B cell (primary cell): Measurements from ENCODE around the gene DKC1. TPM values are rescaled to one million over a fixed set of nuclear protein-coding genes. Genes with fewer than 3 reads are reported as not detected.
A peak's percentile ranks its signal among the peaks of the same experiment; 100 is the strongest.

Experiments
- ATAC-seq: fragments of 200-7000 bp; cut with Tn5 transposase; one replicate; pipeline ENCODE4 v1.10.0; 2021; ENCODE audit warnings: low read depth, mild to moderate bottlenecking, moderate number of reproducible peaks, moderate library complexity
- CTCF ChIA-PET: fragments of 350-600 bp; sonication (Branson Sonifier 250); formaldehyde crosslinking; loops from one replicate; lab custom pipeline; 2021; ENCODE audit warnings: antibody characterized with exemption, inconsistent platforms; lab: Charles Lee
- POLR2A ChIA-PET: fragments of 350-600 bp; sonication (Branson Sonifier 250); formaldehyde crosslinking; loops from one replicate; lab custom pipeline; 2021; ENCODE audit warnings: antibody characterized with exemption; lab: Charles Lee
- DNase-seq: peaks from one replicate; pipeline ENCODE4 v3.0.0; 2013
- H2AFZ ChIP-seq: 2 replicates; pipeline ENCODE4 v1.6.1; 2012; ENCODE audit warnings: mild to moderate bottlenecking, low read depth, low read length; ENCODE audit not compliant: insufficient read depth, poor library complexity, severe bottlenecking
- H3K27ac ChIP-seq, 2 donors: 1 replicate in 1 of 2; 2 replicates in 1 of 2; pipeline ENCODE4 v1.5.1; 2012 to 2013; ENCODE audit warnings: low read length in 2 of 2, mild to moderate bottlenecking in 2 of 2, moderate library complexity in 1 of 2
- H3K27me3 ChIP-seq, 4 experiments: fragments of 200-600 bp in 1 of 4; sonication (generic) in 1 of 4; replicated peaks in 1 of 4; 1 replicate in 2 of 4; 2 replicates in 2 of 4; pipeline versions ENCODE4 v1.6.1 to v1.7.0; 2013 to 2016; ENCODE audit warnings: low read length in 3 of 4, mild to moderate bottlenecking in 2 of 4, mixed read lengths in 1 of 4, moderate library complexity in 1 of 4; ENCODE audit not compliant: insufficient read depth in 4 of 4, control insufficient read depth in 3 of 4; ENCODE audit errors: control extremely low read depth in 1 of 4
- H3K36me3 ChIP-seq, 2 experiments: replicated peaks in 1 of 2; 1 replicate in 1 of 2; 2 replicates in 1 of 2; pipeline versions ENCODE4 v1.6.1 to v1.7.1; 2013; ENCODE audit warnings: low read length in 1 of 2; ENCODE audit not compliant: insufficient read depth in 2 of 2, control insufficient read depth in 1 of 2; ENCODE audit errors: control extremely low read depth in 1 of 2, extremely low read depth in 1 of 2
- H3K4me1 ChIP-seq, 2 donors: fragments of 200-600 bp in 1 of 2; sonication (generic) in 1 of 2; 1 replicate in 1 of 2; 2 replicates in 1 of 2; pipeline versions ENCODE4 v1.5.1 to v1.6.1; 2013 to 2017; ENCODE audit warnings: low read length in 2 of 2; ENCODE audit not compliant: control insufficient read depth in 2 of 2, insufficient read depth in 2 of 2
- H3K4me2 ChIP-seq: replicated peaks from 2 replicates; pipeline ENCODE3; 2012; ENCODE audit warnings: mild to moderate bottlenecking, low read depth, low read length; ENCODE audit not compliant: poor library complexity, severe bottlenecking
- H3K4me3 ChIP-seq, 5 experiments: fragments of 200-600 bp in 1 of 5; sonication (generic) in 1 of 5; 1 replicate in 3 of 5; 2 replicates in 2 of 5; pipeline versions ENCODE4 v1.5.1 to v1.7.0; 2011 to 2016; ENCODE audit warnings: low read length in 4 of 5, mild to moderate bottlenecking in 4 of 5, low read depth in 2 of 5, control low read depth in 1 of 5, moderate library complexity in 1 of 5; ENCODE audit not compliant: insufficient read depth in 1 of 5; ENCODE audit errors: control extremely low read depth in 1 of 5, extremely low read depth in 1 of 5
- H3K79me2 ChIP-seq: fragments of 200-600 bp; sonication (generic); one replicate; pipeline ENCODE4 v1.6.0; 2016; ENCODE audit warnings: low read length; ENCODE audit not compliant: control insufficient read depth, insufficient read depth
- H3K9ac ChIP-seq: fragments of 200-600 bp; sonication (generic); 2 replicates; pipeline ENCODE4 v1.6.1; 2017; ENCODE audit warnings: mild to moderate bottlenecking, low read length, moderate library complexity
- H3K9me3 ChIP-seq, 3 donors: one replicate each; pipeline versions ENCODE4 v1.6.1 to v1.7.1; 2013; ENCODE audit warnings: low read length in 2 of 3; ENCODE audit not compliant: control insufficient read depth in 2 of 3, insufficient read depth in 1 of 3; ENCODE audit errors: control extremely low read depth in 1 of 3
- H4K20me1 ChIP-seq: 2 replicates; pipeline ENCODE4 v1.6.0; 2012; ENCODE audit warnings: mild to moderate bottlenecking, low read length; ENCODE audit not compliant: insufficient read depth, control insufficient read depth, poor library complexity, severe bottlenecking
- H3K27ac Mint-ChIP-seq: one replicate; pipeline ENCODE4 v1.8.0; 2021; ENCODE audit warnings: mixed read lengths
- H3K27me3 Mint-ChIP-seq: one replicate; pipeline ENCODE4 v1.8.0; 2021; ENCODE audit warnings: mixed read lengths
- H3K4me1 Mint-ChIP-seq: one replicate; pipeline ENCODE4 v1.8.0; 2021; ENCODE audit warnings: mixed read lengths
- H3K4me3 Mint-ChIP-seq: one replicate; pipeline ENCODE4 v1.8.0; 2021; ENCODE audit warnings: mixed read lengths
- H3K9me3 Mint-ChIP-seq: one replicate; pipeline ENCODE4 v1.8.0; 2022; ENCODE audit warnings: mixed read lengths; ENCODE audit not compliant: insufficient read depth
- CTCF ChIP-seq: fragments of 200-600 bp; IDR thresholded peaks from one replicate; pipeline ENCODE4 v1.8.0; 2022; ENCODE audit warnings: antibody characterized with exemption, mild to moderate bottlenecking
- EZH2 ChIP-seq: IDR thresholded peaks from 2 replicates; pipeline ENCODE4 v1.6.1; 2012; ENCODE audit warnings: borderline replicate concordance, low read depth, mild to moderate bottlenecking, moderate library complexity, low read length; ENCODE audit not compliant: insufficient read depth, poor library complexity, severe bottlenecking
- WGBS: methylation state at CpG from one replicate; pipeline ENCODE4 v1.1.5; 2013; ENCODE audit warnings: missing lambda C conversion rate; ENCODE audit not compliant: insufficient coverage; 5-methylcytosine and 5-hydroxymethylcytosine counted together
- intact Hi-C: fragments of 100-400 bp; cut with micrococcal nuclease; formaldehyde crosslinking; loops from one replicate; pipeline ENCODE4 v1.10.0; 2022
- polyA plus RNA-seq: library from polyadenylated mRNA; depleted of rRNA; stranded (reverse); fragments of >200 nt; gene quantifications from 2 replicates; pipeline ENCODE4 v1.2.3, GENCODE V29; 2012
- total RNA-seq, 2 donors: library from RNA; stranded (reverse); fragments of 120-200 nt in 1 of 2; gene quantifications; 1 replicate in 1 of 2; 2 replicates in 1 of 2; pipeline versions ENCODE4 v1.2.3 to v1.2.4, GENCODE V29; 2013 to 2022

The DKC1 gene
- total and polyA plus RNA-seq, 2 donors (not counting 1 experiment from before 2014, with no cell fraction given), result 18.8 to 73.5 TPM

- no peaks in the 10 kb centered on the region for H3K9me3 Mint-ChIP-seq
- no peaks in the 10 kb centered on the region for H3K79me2 ChIP-seq
- no peak within 1 kb of the TSS for H3K27ac ChIP-seq
- peak within 1 kb of the TSS; percentile 79 for H2AFZ ChIP-seq
- H4K20me1 ChIP-seq, result no peaks in the 10 kb centered on the region
- H3K4me3 Mint-ChIP-seq, result peak within 1 kb of the TSS; percentile 85
- ChIA-PET CTCF (interaction anchor here (0.6 to 1.6 kb wide), 4 partner anchors 13 to 867 kb away, joined by 3 to 5 read pairs (median 4); no protein-coding TSS in a partner anchor), POLR2A (no interaction called here)
- peak within 1 kb of the TSS; percentile 86 for H3K4me2 ChIP-seq
- H3K27ac Mint-ChIP-seq, result peak within 1 kb of the TSS; percentile 37
- H3K4me3 ChIP-seq, result peak within 1 kb of the TSS; percentile 49 to 69 (median 65)
- WGBS, result under 1% methylated on average over 56 of the region's 65 CpGs
- TF ChIP-seq CTCF (no peak), EZH2 (no peak)
- no peaks in the 10 kb centered on the region for H3K27me3 ChIP-seq
- H3K4me1 ChIP-seq, result peaks cover 16 to 21% of the 10 kb centered on the region in 2 donors
- no peaks in the 10 kb centered on the region for H3K36me3 ChIP-seq
- H3K9ac ChIP-seq, result peak within 1 kb of the TSS; percentile 68
- H3K4me1 Mint-ChIP-seq, result peaks cover 22% of the 10 kb centered on the region
- ATAC-seq, result peak; percentile 100
- intact Hi-C loops, result loop anchor here (1.0 to 10.0 kb wide), 3 partner anchors 42 to 220 kb away; partner anchors contain the start of genes F8 and FUNDC2
- H3K9me3 ChIP-seq, result no peaks in the 10 kb centered on the region
- no peaks in the 10 kb centered on the region for H3K27me3 Mint-ChIP-seq
- DNase-seq, result peak; percentile 82
Observed at GRCh38 chrX:154804957-154805695, 42.5 kb downstream of the DKC1 start, which contains the start of gene MPP1. MPP1 (minus strand) TSS chrX:154805485; CDS start chrX:154805373, 112 bp downstream.

GRCh38 chrX:154805696-154806091, 43.0 kb downstream of the DKC1 start:
- no peaks in the 10 kb centered on the region for H3K27me3 ChIP-seq
- intact Hi-C loops, result loop anchor here (1.0 to 10.0 kb wide), 3 partner anchors 42 to 219 kb away; partner anchors contain the start of genes F8 and FUNDC2
- WGBS, result 100% methylated on average over 2 of the region's 13 CpGs
- TF ChIP-seq CTCF (no peak), EZH2 (no peak)
- H3K4me3 ChIP-seq, result peak overlapping the region; percentile 23 to 69 (median 65)
- peak overlapping the region; percentile 85 for H3K4me3 Mint-ChIP-seq
- no peaks in the 10 kb centered on the region for H3K9me3 Mint-ChIP-seq
- H3K27ac ChIP-seq, result no peak overlapping the region
- H3K4me1 ChIP-seq, result peaks cover 11 to 16% of the 10 kb centered on the region in 2 donors
- ATAC-seq (no peak), DNase-seq (no peak)
- peaks cover 18% of the 10 kb centered on the region for H3K4me1 Mint-ChIP-seq
- peak overlapping the region; percentile 68 for H3K9ac ChIP-seq
- H3K36me3 ChIP-seq, result no peaks in the 10 kb centered on the region
- ChIA-PET CTCF (interaction anchor here (0.8 to 1.6 kb wide), 3 partner anchors 13 to 57 kb away, joined by 3 to 5 read pairs (median 4); no protein-coding TSS in a partner anchor), POLR2A (no interaction called here)
- peak overlapping the region; percentile 37 for H3K27ac Mint-ChIP-seq
- no peaks in the 10 kb centered on the region for H3K79me2 ChIP-seq
- no peaks in the 10 kb centered on the region for H3K27me3 Mint-ChIP-seq
- H3K4me2 ChIP-seq, result peak overlapping the region; percentile 86
- H3K9me3 ChIP-seq, result no peaks in the 10 kb centered on the region
- H4K20me1 ChIP-seq, result no peaks in the 10 kb centered on the region
- H2AFZ ChIP-seq, result peak overlapping the region; percentile 79
